ENCODE data around the gene GSTA4. TPM values are rescaled to one million over a fixed set of nuclear protein-coding genes. Genes with fewer than 3 reads are reported as not detected.
A peak's percentile ranks its signal among the peaks of the same experiment; 100 is the strongest.

GSTA4 gene
- total and polyA plus RNA-seq, 2 of the 8 experiments (the other 6 are each of a cell fraction or from before 2014, with no cell fraction given): 13.9 to 21.6 TPM

- Histone ChIP-seq H3K9ac (replicated peaks in 1 of 4; ENCODE audit: extremely low read depth in 1 of 4, low read depth in 3 of 4, low read length in 3 of 4) (no peak overlapping the region), H3K4me2 (ENCODE audit: insufficient read depth in 1 of 2, low read depth in 2 of 2, low read length in 2 of 2) (no peak overlapping the region), H4K5ac (ENCODE audit: insufficient read length, low read depth, low read length) (no peak overlapping the region), H3K23me2 (ENCODE audit: low read depth, low read length) (no peaks in the 10 kb centered on the region), H3K79me1 (ENCODE audit: low read depth, low read length) (no peaks in the 10 kb centered on the region), H2BK15ac (ENCODE audit: low read length) (no peak overlapping the region), H2AFZ (ENCODE audit: low read length) (no peak overlapping the region), H3K36me3 (ENCODE audit: control insufficient read depth in 2 of 4, insufficient read depth in 4 of 4, low read length in 3 of 4) (no peaks in the 10 kb centered on the region; a peak in 1 of 8 replicates), H3K56ac (replicated peaks; ENCODE audit: insufficient read length, low read depth, low read length) (no peak overlapping the region), H3K4ac (replicated peaks; ENCODE audit: insufficient read length, low read depth, low read length) (no peak overlapping the region), H4K8ac (ENCODE audit: extremely low read depth, insufficient read depth, low read length) (no peak overlapping the region), H3K23ac (ENCODE audit: insufficient read length) (no peak overlapping the region), H3K9me3 (ENCODE audit: insufficient read depth in 2 of 2, low read depth in 1 of 2, low read length in 1 of 2) (no peaks in the 10 kb centered on the region), H3K79me2 (ENCODE audit: control insufficient read depth in 1 of 2, insufficient read depth in 2 of 2, low read length in 2 of 2) (no peaks in the 10 kb centered on the region), H2BK12ac (ENCODE audit: low read depth, low read length) (no peak overlapping the region), H3K14ac (ENCODE audit: insufficient read length) (no peak overlapping the region), H4K20me1 (replicated peaks in 1 of 2; ENCODE audit: control insufficient read depth in 1 of 2, insufficient read depth in 2 of 2, low read length in 2 of 2) (no peaks in the 10 kb centered on the region), H3K4me3 (ENCODE audit: extremely low read depth in 1 of 4, insufficient read depth in 2 of 4, low read depth in 3 of 4, low read length in 4 of 4) (no peak overlapping the region), H2AK5ac (ENCODE audit: low read depth, low read length) (no peak overlapping the region), H3K4me1 (replicated peaks in 1 of 4; ENCODE audit: control insufficient read depth in 3 of 4, insufficient read depth in 4 of 4, low read length in 3 of 4) (peaks cover 0 to 3% (median 1%) of the 10 kb centered on the region in 4 experiments; a peak in 3 of 7 replicates), H2BK120ac (replicated peaks; ENCODE audit: low read depth, low read length) (no peak overlapping the region), H3K27ac (ENCODE audit: low read depth, low read length) (no peak overlapping the region), H2BK5ac (ENCODE audit: low read depth, low read length) (no peak overlapping the region), H3K27me3 (replicated peaks in 1 of 4; ENCODE audit: control insufficient read depth in 3 of 4, extremely low read depth in 1 of 4, insufficient read depth in 3 of 4, low read length in 3 of 4) (no peaks in the 10 kb centered on the region), H4K91ac (replicated peaks; ENCODE audit: insufficient read length, low read length) (no peak overlapping the region), H3K18ac (ENCODE audit: extremely low read depth, low read length) (no peak overlapping the region), H2BK20ac (ENCODE audit: low read length) (no peak overlapping the region)
- DNase-seq (ENCODE audit: low read depth in 1 of 2, low spot score in 2 of 2) (no peak), FAIRE-seq (no peak)
- TF ChIP-seq EP300 (IDR thresholded peaks at IDR 0.05; ENCODE audit: borderline replicate concordance in 1 of 2, low read depth in 2 of 2, low read length in 2 of 2) (no peak), RFX5 (IDR thresholded peaks at IDR 0.05; ENCODE audit: borderline replicate concordance, low read depth, low read length) (no peak), RAD21 (IDR thresholded peaks at IDR 0.05 in 1 of 2, conservative IDR thresholded peaks at IDR 0.05 in 1 of 2; ENCODE audit: low read depth in 2 of 2, low read length in 2 of 2) (peak in 1 of 2 experiments; percentile 22; a peak in 1 of 4 replicates)
- CTCF ChIA-PET (ENCODE audit: partially characterized antibody): interaction anchor here (0.7 to 1.0 kb wide), 2 partner anchors 10 to 22 kb away, joined by 3 read pairs; no protein-coding TSS in a partner anchor
- 87% methylated on average over 2 of the region's 2 CpGs; no CpG with 5 or more reads in 1 of the 2 experiments for WGBS, 2 experiments (ENCODE audit: extremely low coverage in 1 of 2, insufficient coverage in 1 of 2, insufficient read length in 1 of 2, insufficient replicate concordance in 2 of 2, low coverage in 1 of 2, low lambda C conversion rate in 2 of 2, missing lambda C conversion rate in 1 of 2)
- POLR2A ChIA-PET (ENCODE audit: partially characterized antibody): no interaction called here
These were observed 19.5 kb downstream of the GSTA4 start for GRCh38 chr6:52975580-52975979.

All from H1 (cell line).